ENCODE measurements around the gene CASQ1. TPM values are rescaled to one million over a fixed set of nuclear protein-coding genes. Genes with fewer than 3 reads are reported as not detected.
A peak's percentile ranks its signal among the peaks of the same experiment; 100 is the strongest.

CASQ1 gene
- total and polyA plus RNA-seq, 9 of the 15 experiments (the other 6 are each of a cell fraction or from before 2014, with no cell fraction given) = not detected

GRCh38 chr1:160205242-160206035 lies 15.1 kb downstream of the CASQ1 start, which contains the start of gene PEA15 (continued):
- TF ChIP-seq SRSF1 (IDR thresholded peaks at IDR 0.05; ENCODE audit: low read depth, low read length) (no peak), ZNF41 (CRISPR knock-in tag; conservative IDR thresholded peaks at IDR 0.05) (no peak), PURB (CRISPR knock-in tag; IDR thresholded peaks at IDR 0.05; ENCODE audit: low read depth) (no peak), ESRRB (CRISPR knock-in tag; IDR thresholded peaks at IDR 0.05; ENCODE audit: borderline replicate concordance) (no peak), PHTF2 (CRISPR knock-in tag; IDR thresholded peaks at IDR 0.05) (no peak), TAF7 (tag; IDR thresholded peaks at IDR 0.05) (no peak), ZFP30 (CRISPR knock-in tag; IDR thresholded peaks at IDR 0.05; ENCODE audit: borderline replicate concordance) (no peak), ESRRA (IDR thresholded peaks at IDR 0.05; ENCODE audit: borderline replicate concordance, low read depth) (no peak), GTF2F1 (IDR thresholded peaks at IDR 0.05; ENCODE audit: low read depth, low read length) (no peak), TGIF2 (CRISPR knock-in tag; IDR thresholded peaks at IDR 0.05) (no peak), E2F8 (IDR thresholded peaks at IDR 0.05; ENCODE audit: low read depth, partially characterized antibody) (no peak), SMAD2 (IDR thresholded peaks at IDR 0.05; ENCODE audit: low read depth, low read length) (no peak), TAL1 (IDR thresholded peaks at IDR 0.05) (no peak), NFIC (IDR thresholded peaks at IDR 0.05) (no peak), ZFX (CRISPR knock-in tag; IDR thresholded peaks at IDR 0.05) (peak; percentile 92), HLTF (IDR thresholded peaks at IDR 0.05) (peak; percentile 29; the same call in 1 of the 2 replicates), MTA3 (IDR thresholded peaks at IDR 0.05; ENCODE audit: borderline replicate concordance) (peak; percentile 52; the same call in 1 of the 2 replicates), TBP (optimal IDR thresholded peaks at IDR 0.05; ENCODE audit: low read depth, low read length) (peak; percentile 7), SMARCC2 (IDR thresholded peaks at IDR 0.05; ENCODE audit: low read depth) (no peak), ZKSCAN1 (IDR thresholded peaks at IDR 0.05; ENCODE audit: low read depth, low read length) (no peak), HNRNPL (IDR thresholded peaks at IDR 0.05; ENCODE audit: low read depth, low read length) (no peak)
- TF ChIP-seq, protein P1, sequence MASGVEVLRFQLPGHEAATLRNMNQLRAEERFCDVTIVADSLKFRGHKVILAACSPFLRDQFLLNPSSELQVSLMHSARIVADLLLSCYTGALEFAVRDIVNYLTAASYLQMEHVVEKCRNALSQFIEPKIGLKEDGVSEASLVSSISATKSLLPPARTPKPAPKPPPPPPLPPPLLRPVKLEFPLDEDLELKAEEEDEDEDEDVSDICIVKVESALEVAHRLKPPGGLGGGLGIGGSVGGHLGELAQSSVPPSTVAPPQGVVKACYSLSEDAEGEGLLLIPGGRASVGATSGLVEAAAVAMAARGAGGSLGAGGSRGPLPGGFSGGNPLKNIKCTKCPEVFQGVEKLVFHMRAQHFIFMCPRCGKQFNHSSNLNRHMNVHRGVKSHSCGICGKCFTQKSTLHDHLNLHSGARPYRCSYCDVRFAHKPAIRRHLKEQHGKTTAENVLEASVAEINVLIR (CRISPR knock-in tag; IDR thresholded peaks at IDR 0.05) = no peak
- TF ChIP-seq, protein P2, sequence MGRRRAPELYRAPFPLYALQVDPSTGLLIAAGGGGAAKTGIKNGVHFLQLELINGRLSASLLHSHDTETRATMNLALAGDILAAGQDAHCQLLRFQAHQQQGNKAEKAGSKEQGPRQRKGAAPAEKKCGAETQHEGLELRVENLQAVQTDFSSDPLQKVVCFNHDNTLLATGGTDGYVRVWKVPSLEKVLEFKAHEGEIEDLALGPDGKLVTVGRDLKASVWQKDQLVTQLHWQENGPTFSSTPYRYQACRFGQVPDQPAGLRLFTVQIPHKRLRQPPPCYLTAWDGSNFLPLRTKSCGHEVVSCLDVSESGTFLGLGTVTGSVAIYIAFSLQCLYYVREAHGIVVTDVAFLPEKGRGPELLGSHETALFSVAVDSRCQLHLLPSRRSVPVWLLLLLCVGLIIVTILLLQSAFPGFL (CRISPR knock-in tag; IDR thresholded peaks at IDR 0.05) = no peak
- TF ChIP-seq, protein P3, sequence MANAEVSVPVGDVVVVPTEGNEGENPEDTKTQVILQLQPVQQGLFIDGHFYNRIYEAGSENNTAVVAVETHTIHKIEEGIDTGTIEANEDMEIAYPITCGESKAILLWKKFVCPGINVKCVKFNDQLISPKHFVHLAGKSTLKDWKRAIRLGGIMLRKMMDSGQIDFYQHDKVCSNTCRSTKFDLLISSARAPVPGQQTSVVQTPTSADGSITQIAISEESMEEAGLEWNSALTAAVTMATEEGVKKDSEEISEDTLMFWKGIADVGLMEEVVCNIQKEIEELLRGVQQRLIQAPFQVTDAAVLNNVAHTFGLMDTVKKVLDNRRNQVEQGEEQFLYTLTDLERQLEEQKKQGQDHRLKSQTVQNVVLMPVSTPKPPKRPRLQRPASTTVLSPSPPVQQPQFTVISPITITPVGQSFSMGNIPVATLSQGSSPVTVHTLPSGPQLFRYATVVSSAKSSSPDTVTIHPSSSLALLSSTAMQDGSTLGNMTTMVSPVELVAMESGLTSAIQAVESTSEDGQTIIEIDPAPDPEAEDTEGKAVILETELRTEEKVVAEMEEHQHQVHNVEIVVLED (CRISPR knock-in tag; IDR thresholded peaks at IDR 0.05) = no peak

Measured in K562 (cell line).